ENCODE measurements around the gene NARF. TPM values are rescaled to one million over a fixed set of nuclear protein-coding genes. Genes with fewer than 3 reads are reported as not detected.
"Not testable (repeated sequence)": the region's sequence is repeated elsewhere in the genome, so short reads cannot be mapped to it uniquely, and the experiment has no call there.

NARF gene
- total RNA-seq, 2 donors from 2014 or later, result 217 to 295 TPM

DNA sequence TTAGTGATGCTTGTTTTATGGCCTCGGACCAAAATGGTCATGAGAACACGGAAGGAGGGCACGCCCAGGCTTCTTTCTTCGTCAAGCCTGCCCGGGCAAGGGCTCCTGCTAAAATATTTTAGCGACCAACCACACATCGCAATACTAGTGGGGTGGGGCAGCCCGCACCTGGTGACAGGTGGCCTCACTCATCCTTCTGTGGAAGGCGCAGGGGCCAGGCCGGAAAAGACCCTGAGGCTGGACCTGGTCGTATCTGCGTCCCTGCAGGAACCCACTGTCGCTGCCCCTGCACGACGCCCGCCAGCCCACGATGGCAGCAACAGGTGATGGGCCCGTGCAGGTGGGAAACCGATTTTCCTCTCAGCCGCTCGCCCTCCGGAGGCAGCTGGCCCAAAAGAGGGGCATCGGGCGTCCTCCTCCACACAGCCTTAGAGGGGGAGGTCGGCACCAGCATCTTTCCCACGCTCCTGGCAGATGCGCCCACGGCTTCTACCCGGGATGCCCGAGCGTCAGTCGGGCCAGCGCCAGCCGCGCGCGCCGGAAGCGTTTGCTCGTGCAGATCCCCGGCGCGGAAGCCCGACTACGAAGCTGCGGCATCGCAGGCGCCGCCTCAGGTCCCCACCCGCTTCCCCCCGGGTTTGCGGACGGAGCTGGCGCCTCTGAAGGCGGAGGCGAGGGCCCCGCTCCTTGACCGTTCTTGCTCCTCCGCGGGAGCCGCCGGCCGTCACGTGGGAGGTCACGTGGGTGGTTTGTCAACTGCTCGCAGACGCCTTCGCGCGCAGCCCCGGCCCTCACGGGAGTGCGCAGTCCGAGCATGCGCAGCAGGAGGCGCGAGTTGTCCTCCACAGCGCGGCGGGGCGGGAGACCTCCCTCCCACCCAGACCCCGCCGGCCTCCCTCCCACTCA lies 38.2 kb downstream of the NARF start:
- peak overlapping the region; percentile 86 for H3K4me3 Mint-ChIP-seq
- H3K27me3 Mint-ChIP-seq, result no peaks in the 10 kb centered on the region
- ATAC-seq, result peak; percentile 75 to 84
- H3K9me3 Mint-ChIP-seq, result no peaks in the 10 kb centered on the region
- no peaks in the 10 kb centered on the region for H3K36me3 Mint-ChIP-seq
- peak; percentile 97 for DNase-seq (ENCODE audit: low spot score)
- H3K4me1 Mint-ChIP-seq (ENCODE audit: low read depth in 2 of 2), result peaks cover 24 to 28% of the 10 kb centered on the region in 2 donors
- peak overlapping the region in 1 of 2 donors; percentile 43 for H3K27ac Mint-ChIP-seq

DNA sequence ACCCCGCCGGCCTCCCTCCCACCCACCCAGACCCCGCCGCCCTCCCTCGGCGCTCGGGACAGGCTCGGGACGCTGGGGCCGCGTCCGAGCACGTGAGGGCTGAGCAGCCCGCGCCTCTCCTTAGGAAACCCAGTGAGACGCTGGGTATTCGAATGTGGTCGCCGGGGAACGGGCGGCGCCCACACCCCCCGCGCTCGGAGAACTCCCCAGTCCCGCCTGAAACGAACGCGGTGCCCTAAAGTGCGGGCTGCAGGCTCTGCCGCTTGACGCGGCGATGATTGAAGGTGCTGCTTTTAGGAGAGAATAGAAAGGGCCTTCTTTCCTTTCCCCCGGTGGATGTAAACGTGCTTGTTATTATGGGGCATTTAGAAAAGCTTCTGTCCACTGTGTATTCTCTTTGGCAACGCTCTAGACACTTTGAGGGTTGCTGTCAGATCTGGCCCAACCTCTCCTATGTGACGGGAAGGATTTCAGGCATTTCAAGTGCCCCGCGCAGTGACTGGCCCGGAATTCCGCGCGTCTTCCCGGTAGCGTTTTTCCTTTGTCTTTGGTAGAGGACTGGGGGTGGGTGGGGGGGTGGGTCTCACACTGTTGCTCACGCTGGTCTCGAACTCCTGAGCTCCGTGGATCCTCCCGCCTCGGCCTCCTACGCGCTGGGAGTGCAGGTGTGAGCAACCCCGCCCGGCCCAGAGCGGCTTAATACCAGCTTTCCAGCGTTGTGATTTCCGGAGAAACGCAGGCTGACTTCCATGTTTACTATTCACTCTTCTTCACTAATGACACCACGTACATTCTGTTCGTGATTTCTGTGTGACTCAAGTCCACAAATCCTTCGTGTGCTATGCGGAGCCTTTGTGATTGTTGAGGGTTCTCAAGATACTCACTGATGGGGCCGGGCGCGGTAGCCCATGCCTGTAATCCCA lies 39.2 kb downstream of the NARF start:
- peak; percentile 18 to 21 for ATAC-seq
- H3K9me3 Mint-ChIP-seq, result no peaks in the 10 kb centered on the region

DNA sequence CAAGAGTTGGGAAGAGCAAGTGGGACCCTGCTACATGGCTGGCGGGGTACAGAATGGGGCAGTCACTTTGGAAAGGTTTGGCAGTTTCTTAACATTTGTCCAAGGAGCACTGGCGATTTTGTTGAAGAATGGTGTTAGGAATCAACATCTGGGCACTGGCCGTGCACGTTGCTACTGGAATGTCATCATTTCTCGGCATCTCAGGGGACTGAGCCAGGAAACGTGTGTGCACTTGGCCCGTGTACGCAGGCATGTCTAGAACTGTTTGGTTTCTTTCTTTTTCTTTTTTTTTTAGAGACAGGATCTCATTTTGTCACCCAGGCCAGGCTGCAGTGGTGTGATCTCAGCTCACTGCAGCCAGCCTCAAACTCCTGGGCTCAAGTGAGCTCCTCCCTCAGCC lies 43.7 kb downstream of the NARF start:
- ATAC-seq (no peak), DNase-seq (ENCODE audit: low spot score) (no peak)
- Mint-ChIP-seq H3K27me3 (no peaks in the 10 kb centered on the region), H3K4me3 (no peak overlapping the region), H3K36me3 (no peaks in the 10 kb centered on the region), H3K4me1 (ENCODE audit: low read depth in 2 of 2) (peaks cover 8 to 15% of the 10 kb centered on the region in 2 donors), H3K27ac (no peak overlapping the region), H3K9me3 (no peaks in the 10 kb centered on the region)

More for the DNA sequence above, 39.2 kb downstream of the NARF start:
- peak overlapping the region; percentile 86 for H3K4me3 Mint-ChIP-seq
- H3K27ac Mint-ChIP-seq, result peak overlapping the region; percentile 43 to 73
- H3K36me3 Mint-ChIP-seq, result no peaks in the 10 kb centered on the region
- DNase-seq (ENCODE audit: low spot score), result no peak
- peaks cover 24 to 28% of the 10 kb centered on the region in 2 donors for H3K4me1 Mint-ChIP-seq (ENCODE audit: low read depth in 2 of 2)
- no peaks in the 10 kb centered on the region for H3K27me3 Mint-ChIP-seq

- no peaks in the 10 kb centered on the region for H3K36me3 Mint-ChIP-seq
- H3K27ac Mint-ChIP-seq, result no peak overlapping the region
- peaks cover 6 to 8% of the 10 kb centered on the region in 2 donors for H3K4me1 Mint-ChIP-seq (ENCODE audit: low read depth in 2 of 2)
- ATAC-seq (no peak), DNase-seq (ENCODE audit: low spot score) (no peak)
- H3K9me3 Mint-ChIP-seq, result no peaks in the 10 kb centered on the region
- no peaks in the 10 kb centered on the region for H3K27me3 Mint-ChIP-seq
- H3K4me3 Mint-ChIP-seq, result no peak overlapping the region
These were observed 44.7 kb downstream of the NARF start for GRCh38 chr17:82503094-82503727.

DNA sequence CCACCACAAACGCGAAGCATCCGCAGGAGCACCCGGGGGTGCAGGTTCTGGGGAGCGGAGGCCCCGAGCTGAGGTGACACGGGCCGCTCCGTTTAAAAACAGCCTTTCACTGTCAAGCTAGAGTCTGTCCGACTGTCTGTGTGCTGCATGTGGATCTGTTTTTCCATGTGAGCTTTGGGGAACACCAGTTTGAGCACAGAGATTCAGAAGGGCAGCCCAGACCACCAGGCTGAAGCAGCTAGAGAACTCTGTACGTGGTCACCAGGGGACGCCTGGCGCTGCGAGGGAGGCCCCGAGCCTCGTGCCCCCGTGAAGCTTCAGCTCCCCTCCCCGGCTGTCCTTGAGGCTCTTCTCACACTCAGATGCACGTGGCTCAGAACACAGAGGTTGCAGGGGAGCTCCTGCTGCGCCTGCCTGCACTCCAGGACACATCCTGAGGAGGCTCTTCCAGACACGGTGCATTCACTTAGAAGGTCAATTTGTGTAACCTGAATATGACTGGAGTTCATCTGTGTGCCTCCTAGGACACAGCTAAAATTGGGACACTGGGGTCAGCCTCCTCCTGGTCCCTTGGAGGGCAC lies 45.3 kb downstream of the NARF start:
- no peak overlapping the region for H3K27ac Mint-ChIP-seq
- no peaks in the 10 kb centered on the region for H3K27me3 Mint-ChIP-seq
- ATAC-seq, result no peak
- H3K36me3 Mint-ChIP-seq, result no peaks in the 10 kb centered on the region
- no peaks in the 10 kb centered on the region for H3K9me3 Mint-ChIP-seq
- no peak overlapping the region for H3K4me3 Mint-ChIP-seq
- DNase-seq (ENCODE audit: low spot score), result no peak
- peaks cover 5 to 7% of the 10 kb centered on the region in 2 donors for H3K4me1 Mint-ChIP-seq (ENCODE audit: low read depth in 2 of 2)

DNA sequence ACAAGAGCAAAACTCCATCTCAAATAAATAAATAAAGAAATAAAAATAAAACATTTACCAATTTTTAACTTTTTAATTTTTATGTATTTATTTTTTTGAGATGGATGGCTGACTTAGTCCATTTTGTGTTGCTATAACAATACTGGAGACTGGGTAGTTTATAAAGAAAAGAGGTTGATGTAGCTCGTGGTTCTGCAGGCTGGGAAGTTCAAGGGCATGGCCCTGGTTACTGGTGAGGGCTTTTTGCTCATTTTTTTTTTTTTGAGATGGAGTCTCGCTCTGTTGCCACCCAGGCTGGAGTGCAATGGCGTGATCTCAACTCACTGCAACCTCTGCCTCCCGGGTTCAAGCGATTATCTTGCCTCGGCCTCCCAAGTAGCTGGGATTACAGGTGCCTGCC lies 46.8 kb downstream of the NARF start:
- Mint-ChIP-seq H3K27ac (no peak overlapping the region), H3K4me1 (ENCODE audit: low read depth in 2 of 2) (no peaks in the 10 kb centered on the region), H3K27me3 (no peaks in the 10 kb centered on the region), H3K36me3 (no peaks in the 10 kb centered on the region), H3K4me3 (no peak overlapping the region), H3K9me3 (no peaks in the 10 kb centered on the region)
- ATAC-seq (no peak), DNase-seq (ENCODE audit: low spot score) (no peak)

DNA sequence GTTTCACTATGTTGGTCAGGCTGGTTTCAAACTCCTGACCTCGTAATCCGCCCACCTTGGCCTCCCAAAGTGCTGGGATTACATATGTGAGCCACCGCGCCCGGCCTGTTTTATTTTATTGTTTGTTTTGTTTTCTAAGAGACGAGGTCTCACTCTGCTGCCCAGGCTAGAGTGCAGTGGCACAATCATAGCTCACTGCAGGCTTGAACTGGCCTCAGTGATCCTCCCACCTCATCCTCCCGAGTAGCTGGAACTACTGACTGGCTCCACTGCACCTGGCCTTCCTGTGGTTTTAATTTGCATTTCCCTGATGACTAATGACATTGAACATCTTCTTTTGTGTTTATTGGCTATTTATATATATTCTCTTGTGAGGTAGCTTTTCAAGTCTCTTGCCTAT lies 47.9 kb downstream of the NARF start:
- not testable (repeated sequence) for H3K4me1 Mint-ChIP-seq (ENCODE audit: low read depth in 2 of 2); H3K27ac Mint-ChIP-seq; H3K36me3 Mint-ChIP-seq; DNase-seq (ENCODE audit: low spot score); H3K27me3 Mint-ChIP-seq; H3K9me3 Mint-ChIP-seq; H3K4me3 Mint-ChIP-seq; ATAC-seq

- Mint-ChIP-seq H3K9me3 (no peaks in the 10 kb centered on the region), H3K4me1 (ENCODE audit: low read depth in 2 of 2) (no peaks in the 10 kb centered on the region), H3K4me3 (no peak overlapping the region), H3K27me3 (no peaks in the 10 kb centered on the region), H3K36me3 (no peaks in the 10 kb centered on the region), H3K27ac (no peak overlapping the region)
- DNase-seq (ENCODE audit: low spot score) (no peak), ATAC-seq (no peak)
These were observed 49.2 kb downstream of the NARF start for GRCh38 chr17:82507631-82508175.

- H3K4me1 Mint-ChIP-seq (ENCODE audit: low read depth in 2 of 2); H3K9me3 Mint-ChIP-seq; ATAC-seq; DNase-seq (ENCODE audit: low spot score); H3K27ac Mint-ChIP-seq; H3K4me3 Mint-ChIP-seq; H3K36me3 Mint-ChIP-seq; H3K27me3 Mint-ChIP-seq: not testable (repeated sequence)
These were observed 53.1 kb downstream of the NARF start for GRCh38 chr17:82511642-82512041.

DNA sequence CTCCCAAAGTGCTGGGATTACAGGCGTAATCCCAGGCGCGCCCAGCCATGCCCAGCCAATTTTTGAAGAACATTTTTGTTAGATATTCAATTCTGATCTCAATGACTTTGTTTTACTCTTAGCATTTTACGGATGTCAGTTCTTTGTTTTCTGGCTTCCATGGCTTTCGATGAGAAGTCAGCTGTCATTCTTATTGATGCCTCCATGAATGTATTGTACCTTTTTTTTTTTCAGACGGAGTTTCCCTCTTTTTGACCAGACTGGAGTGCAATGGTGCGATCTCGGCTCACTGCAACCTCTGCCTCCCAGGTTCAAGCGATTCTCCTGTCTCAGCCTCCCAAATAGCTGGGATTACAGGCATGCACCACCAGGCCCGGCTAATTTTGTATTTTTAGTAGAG lies 55.3 kb downstream of the NARF start:
- not testable (repeated sequence) for DNase-seq (ENCODE audit: low spot score); H3K4me3 Mint-ChIP-seq; H3K27ac Mint-ChIP-seq; H3K36me3 Mint-ChIP-seq; ATAC-seq; H3K4me1 Mint-ChIP-seq (ENCODE audit: low read depth in 2 of 2); H3K27me3 Mint-ChIP-seq; H3K9me3 Mint-ChIP-seq

- ATAC-seq (no peak), DNase-seq (ENCODE audit: low spot score) (no peak)
These were observed 58.8 kb downstream of the NARF start for GRCh38 chr17:82517230-82517865.

DNA sequence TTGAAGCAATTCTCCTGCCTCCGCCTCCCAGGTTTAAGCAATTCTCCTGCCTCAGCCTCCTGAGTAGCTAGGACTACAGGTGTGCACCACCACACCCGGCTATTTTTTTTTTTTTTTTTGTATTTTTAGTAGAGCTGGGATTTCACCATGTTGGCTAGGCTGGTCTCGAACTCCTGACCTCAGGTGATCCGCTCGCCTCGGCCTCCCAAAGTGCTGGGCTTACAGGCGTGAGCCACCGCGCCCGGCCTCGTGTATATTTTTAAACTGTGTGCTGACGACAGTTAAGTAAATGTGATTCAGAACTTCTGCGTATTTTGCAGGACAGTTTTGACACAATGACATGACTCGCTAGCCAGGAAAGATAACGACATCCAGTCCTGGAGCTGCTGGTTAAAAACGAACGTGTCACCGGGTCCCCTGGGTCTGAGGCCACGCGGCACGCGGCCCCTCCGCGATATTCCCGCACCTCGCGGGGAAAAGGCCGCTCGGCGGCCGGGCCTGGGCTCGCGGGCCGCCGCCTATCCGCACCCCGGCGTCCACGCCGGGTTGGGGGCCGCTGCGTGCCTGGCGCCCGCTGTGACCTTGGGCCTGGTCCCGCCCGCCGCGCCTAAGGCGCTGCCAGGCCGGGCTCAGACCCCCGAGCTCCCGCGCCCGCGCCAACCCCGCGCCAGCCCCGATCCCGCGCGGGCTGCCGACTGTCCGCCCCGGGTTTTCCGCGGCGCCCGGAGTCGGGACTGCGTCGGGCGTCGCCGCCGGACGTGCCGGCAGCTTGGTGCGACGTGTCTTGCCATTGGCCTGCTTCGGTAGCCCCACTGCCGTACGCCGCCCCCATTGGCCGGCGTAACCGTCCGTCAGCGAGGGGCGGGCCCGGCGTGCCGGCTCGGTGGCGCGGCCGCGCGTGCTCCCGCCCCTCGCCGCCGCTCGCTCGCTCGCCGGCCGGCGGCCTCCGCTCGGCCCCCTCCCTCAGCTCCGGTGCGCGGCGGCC lies 60.6 kb downstream of the NARF start, which contains the start of gene FOXK2:
Gene FOXK2, plus strand, starts transcription at position 907 of the 985 bp plus-strand sequence. CDS start 157 bp downstream, outside the sequence.
- peak within 1 kb of the TSS; percentile 99 for H3K4me3 Mint-ChIP-seq
- H3K27me3 Mint-ChIP-seq, result no peaks in the 10 kb centered on the region
- H3K27ac Mint-ChIP-seq, result peak within 1 kb of the TSS; percentile 84
- H3K36me3 Mint-ChIP-seq, result peaks cover 7% of the 10 kb centered on the region
- peaks cover 14 to 15% of the 10 kb centered on the region in 2 donors for H3K4me1 Mint-ChIP-seq (ENCODE audit: low read depth in 2 of 2)
- ATAC-seq (peak; percentile 99 to 100), DNase-seq (ENCODE audit: low spot score) (peak; percentile 97)
- no peaks in the 10 kb centered on the region for H3K9me3 Mint-ChIP-seq

More at GRCh38 chr17:82517230-82517865, 58.8 kb downstream of the NARF start:
- H3K27me3 Mint-ChIP-seq, result no peaks in the 10 kb centered on the region
- no peak overlapping the region for H3K4me3 Mint-ChIP-seq
- peaks cover 9 to 10% of the 10 kb centered on the region in 2 donors for H3K4me1 Mint-ChIP-seq (ENCODE audit: low read depth in 2 of 2)
- no peaks in the 10 kb centered on the region for H3K9me3 Mint-ChIP-seq
- H3K27ac Mint-ChIP-seq, result no peak overlapping the region
- peaks cover 7% of the 10 kb centered on the region for H3K36me3 Mint-ChIP-seq
